GM20000 (cell line): ENCODE measurements around the gene PDE6A.
A peak's percentile ranks its signal among the peaks of the same experiment; 100 is the strongest.

Source experiments
- DNase-seq: peaks from one replicate; pipeline ENCODE4 v3.0.0; 2012; ENCODE audit warnings: low spot score
- TF ChIP-seq, protein P1 (sequence below): IDR thresholded peaks from 2 replicates; pipeline ENCODE4 v1.5.1; 2012; ENCODE audit warnings: mild to moderate bottlenecking, control low read depth; ENCODE audit errors: extremely low read depth, missing control alignments

PDE6A gene

DNA sequence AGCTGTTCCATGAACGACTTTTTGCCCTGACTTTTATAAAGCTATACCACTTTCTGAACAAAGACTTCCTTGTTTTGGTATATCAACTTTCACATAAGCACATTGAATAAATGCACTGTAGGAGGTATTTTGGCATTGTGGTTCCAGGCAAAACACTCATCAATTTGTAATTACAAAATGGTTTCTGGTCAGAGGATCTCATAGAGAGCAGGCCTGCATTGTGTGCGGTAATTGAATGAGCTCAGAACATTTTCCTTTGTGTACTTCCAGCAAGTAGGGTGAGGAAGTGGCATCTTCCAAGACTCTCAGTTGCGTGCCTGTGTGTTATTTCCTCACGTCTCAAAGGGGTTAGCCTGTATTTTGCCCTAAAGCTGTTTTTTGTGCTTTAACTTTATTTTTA is 89.2 kb downstream of the PDE6A start:
- no peak for DNase-seq
- TF ChIP-seq, protein P1, sequence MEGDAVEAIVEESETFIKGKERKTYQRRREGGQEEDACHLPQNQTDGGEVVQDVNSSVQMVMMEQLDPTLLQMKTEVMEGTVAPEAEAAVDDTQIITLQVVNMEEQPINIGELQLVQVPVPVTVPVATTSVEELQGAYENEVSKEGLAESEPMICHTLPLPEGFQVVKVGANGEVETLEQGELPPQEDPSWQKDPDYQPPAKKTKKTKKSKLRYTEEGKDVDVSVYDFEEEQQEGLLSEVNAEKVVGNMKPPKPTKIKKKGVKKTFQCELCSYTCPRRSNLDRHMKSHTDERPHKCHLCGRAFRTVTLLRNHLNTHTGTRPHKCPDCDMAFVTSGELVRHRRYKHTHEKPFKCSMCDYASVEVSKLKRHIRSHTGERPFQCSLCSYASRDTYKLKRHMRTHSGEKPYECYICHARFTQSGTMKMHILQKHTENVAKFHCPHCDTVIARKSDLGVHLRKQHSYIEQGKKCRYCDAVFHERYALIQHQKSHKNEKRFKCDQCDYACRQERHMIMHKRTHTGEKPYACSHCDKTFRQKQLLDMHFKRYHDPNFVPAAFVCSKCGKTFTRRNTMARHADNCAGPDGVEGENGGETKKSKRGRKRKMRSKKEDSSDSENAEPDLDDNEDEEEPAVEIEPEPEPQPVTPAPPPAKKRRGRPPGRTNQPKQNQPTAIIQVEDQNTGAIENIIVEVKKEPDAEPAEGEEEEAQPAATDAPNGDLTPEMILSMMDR, result no peak

DNA sequence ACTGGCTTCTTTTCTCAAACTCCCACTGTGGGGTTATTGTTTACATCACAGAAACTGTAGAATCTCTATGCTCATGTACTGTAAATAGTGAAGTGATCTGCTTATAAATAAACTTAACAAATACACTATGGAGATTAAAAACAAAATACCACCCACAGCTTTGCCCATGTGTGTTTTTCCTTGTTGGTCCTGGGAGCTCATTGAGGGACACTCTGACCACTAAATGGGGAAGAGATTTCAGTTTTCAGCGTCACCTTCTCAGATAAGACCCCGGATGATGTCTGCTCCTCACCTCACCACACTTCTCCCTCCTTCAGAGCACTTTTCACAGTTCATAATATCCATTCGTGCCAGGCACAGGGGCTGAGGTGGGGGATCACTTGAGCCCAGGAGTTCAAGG is 89.7 kb downstream of the PDE6A start:
- TF ChIP-seq, protein P1, result no peak
- no peak for DNase-seq

- DNase-seq, result no peak
- TF ChIP-seq, protein P1, result no peak
Measured at GRCh38 chr5:149853701-149854100, 90.9 kb downstream of the PDE6A start.

DNA sequence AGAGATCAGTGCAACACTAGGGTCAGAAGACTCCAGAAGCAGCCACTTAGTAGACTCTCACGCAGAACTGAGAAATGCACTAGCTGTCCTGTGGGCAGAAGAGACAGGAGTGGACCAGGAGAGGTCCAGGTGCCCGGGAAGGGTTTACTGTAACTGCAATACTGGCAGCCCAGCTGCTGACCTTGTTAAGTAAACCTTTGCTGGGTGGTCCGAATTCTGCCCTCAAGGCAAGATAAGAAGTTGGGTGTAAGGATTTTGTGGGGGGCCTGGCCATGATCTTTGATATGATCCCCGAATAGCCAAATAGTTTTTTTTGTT is 91.3 kb downstream of the PDE6A start:
- DNase-seq, result no peak
- TF ChIP-seq, protein P1, result no peak

DNA sequence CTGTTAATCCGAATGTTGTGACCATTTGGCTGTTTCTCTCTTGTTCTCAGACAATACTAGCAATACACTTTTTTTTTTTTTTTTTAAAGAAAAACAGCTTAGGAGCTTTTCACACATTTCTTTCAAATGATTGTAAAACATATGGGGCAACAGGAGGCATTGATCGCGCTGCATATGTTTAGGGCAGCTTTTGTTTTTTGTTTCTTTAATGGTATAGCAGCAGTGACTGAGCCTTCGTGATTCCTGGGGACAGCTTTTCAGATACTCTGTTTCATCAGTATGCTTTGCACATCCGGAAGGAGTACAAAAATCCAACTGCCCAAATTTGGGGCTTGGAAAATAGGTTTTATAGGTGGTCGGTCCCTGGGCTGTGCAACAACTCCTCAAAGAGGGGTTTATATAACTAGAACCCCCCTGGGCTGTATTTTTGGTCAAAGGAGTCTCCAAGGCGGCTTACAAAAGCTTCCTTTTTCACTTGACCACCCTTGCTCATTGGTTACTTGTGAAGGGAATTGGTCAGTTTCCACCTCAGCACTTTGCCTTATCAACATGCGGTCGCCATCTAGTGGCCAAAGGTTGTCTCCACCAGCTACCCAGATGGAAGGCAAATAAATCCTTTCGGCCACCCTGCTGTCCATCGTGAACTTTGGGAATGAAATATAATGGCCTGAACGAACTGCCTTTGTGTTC is 91.8 kb downstream of the PDE6A start:
- DNase-seq, result peak; percentile 74
- TF ChIP-seq, protein P1, result peak; percentile 91

DNA sequence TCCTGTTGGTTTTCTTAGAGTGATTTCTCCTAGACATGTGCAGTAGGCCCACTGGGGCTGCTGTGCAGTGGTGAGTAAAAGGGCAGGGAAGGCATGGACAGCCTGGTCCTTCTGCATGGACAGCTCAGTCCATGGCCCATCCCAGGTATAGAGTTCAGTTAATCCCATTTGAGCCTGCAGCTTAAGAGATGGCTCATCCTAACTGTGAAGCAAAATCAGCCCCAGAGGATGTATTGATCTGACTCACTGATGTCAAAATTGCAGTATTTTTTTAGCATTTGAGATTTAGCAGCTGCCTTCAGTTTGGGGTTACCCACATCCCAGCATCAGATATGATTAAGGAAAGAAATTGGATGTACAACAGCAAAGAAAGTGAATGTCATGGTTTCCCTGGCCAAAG is 93.4 kb downstream of the PDE6A start:
- TF ChIP-seq, protein P1, result no peak
- DNase-seq, result no peak

- TF ChIP-seq, protein P1, result no peak
- no peak for DNase-seq
Measured at GRCh38 chr5:149849966-149850910, 94.4 kb downstream of the PDE6A start.
